ENCODE results near the gene KLHL29. TPM values are rescaled to one million over a fixed set of nuclear protein-coding genes. Genes with fewer than 3 reads are reported as not detected.

KLHL29 gene
- total RNA-seq, 1 experiment from 2014 or later = 3.4 TPM

GRCh38 chr2:23588508-23589201, 203.7 kb downstream of the KLHL29 start:
- Histone ChIP-seq H3K9me3 (ENCODE audit: insufficient read depth, low read depth) (no peaks in the 10 kb centered on the region), H3K9me2 (ENCODE audit: insufficient read depth) (no peaks in the 10 kb centered on the region), H3F3A (ENCODE audit: insufficient read depth, low read depth) (no peaks in the 10 kb centered on the region), H4K20me1 (ENCODE audit: insufficient read depth) (no peaks in the 10 kb centered on the region), H3K27me3 (ENCODE audit: insufficient read depth, low read depth) (no peaks in the 10 kb centered on the region), H2AFZ (no peak overlapping the region), H3K4me1 (replicated peaks; ENCODE audit: insufficient read depth) (no peaks in the 10 kb centered on the region), H3K4me2 (no peak overlapping the region), H3K36me3 (ENCODE audit: low read depth) (no peaks in the 10 kb centered on the region), H3K4me3 (no peak overlapping the region), H3K79me2 (ENCODE audit: low read depth) (no peaks in the 10 kb centered on the region), H3K27ac (no peak overlapping the region)
- intact Hi-C loops (cut with micrococcal nuclease; ENCODE audit: unreplicated experiment) = no loop called here
- ChIA-PET POLR2A (ENCODE audit: unreplicated experiment) (no interaction called here), CTCF (no interaction called here)
- BruUV-seq (replicated peaks) = no TSS peak
- no peak for DNase-seq
- TF ChIP-seq EZH2 (IDR thresholded peaks at IDR 0.05; ENCODE audit: low read depth) = no peak
- TF ChIP-seq CTCF (conservative IDR thresholded peaks at IDR 0.05) = no peak

GRCh38 chr2:23589220-23589647, 204.3 kb downstream of the KLHL29 start:
- intact Hi-C loops (cut with micrococcal nuclease; ENCODE audit: unreplicated experiment) = no loop called here
- no peak overlapping the region for H3K4me2 ChIP-seq
- no TSS peak for BruUV-seq (replicated peaks)

GRCh38 chr2:23589739-23590138, 204.8 kb downstream of the KLHL29 start:
- H4K20me1 ChIP-seq (ENCODE audit: insufficient read depth) = no peaks in the 10 kb centered on the region
- DNase-seq = no peak
- BruUV-seq (replicated peaks) = no TSS peak
- H3K4me3 ChIP-seq = no peak overlapping the region
- no peaks in the 10 kb centered on the region for H3K9me3 ChIP-seq (ENCODE audit: insufficient read depth, low read depth)
- H3K27ac ChIP-seq = no peak overlapping the region
- no peaks in the 10 kb centered on the region for H3K27me3 ChIP-seq (ENCODE audit: insufficient read depth, low read depth)
- H3F3A ChIP-seq (ENCODE audit: insufficient read depth, low read depth) = no peaks in the 10 kb centered on the region
- no peaks in the 10 kb centered on the region for H3K4me1 ChIP-seq (replicated peaks; ENCODE audit: insufficient read depth)
- POLR2A ChIA-PET (ENCODE audit: unreplicated experiment) = no interaction called here
- no peak overlapping the region for H3K4me2 ChIP-seq
- intact Hi-C loops (cut with micrococcal nuclease; ENCODE audit: unreplicated experiment) = no loop called here
- CTCF ChIA-PET = no interaction called here
- H2AFZ ChIP-seq = no peak overlapping the region
- TF ChIP-seq EZH2 (IDR thresholded peaks at IDR 0.05; ENCODE audit: low read depth) (no peak), CTCF (conservative IDR thresholded peaks at IDR 0.05) (no peak)
- H3K79me2 ChIP-seq (ENCODE audit: low read depth) = no peaks in the 10 kb centered on the region
- no peaks in the 10 kb centered on the region for H3K36me3 ChIP-seq (ENCODE audit: low read depth)
- no peaks in the 10 kb centered on the region for H3K9me2 ChIP-seq (ENCODE audit: insufficient read depth)

More at GRCh38 chr2:23589220-23589647, 204.3 kb downstream of the KLHL29 start:
- H3K4me3 ChIP-seq = no peak overlapping the region
- H3K79me2 ChIP-seq (ENCODE audit: low read depth) = no peaks in the 10 kb centered on the region
- no peak for DNase-seq
- no peak for TF ChIP-seq CTCF (conservative IDR thresholded peaks at IDR 0.05)
- TF ChIP-seq EZH2 (IDR thresholded peaks at IDR 0.05; ENCODE audit: low read depth) = no peak
- H3K36me3 ChIP-seq (ENCODE audit: low read depth) = no peaks in the 10 kb centered on the region
- ChIA-PET POLR2A (ENCODE audit: unreplicated experiment) (no interaction called here), CTCF (no interaction called here)
- no peaks in the 10 kb centered on the region for H3K27me3 ChIP-seq (ENCODE audit: insufficient read depth, low read depth)
- H2AFZ ChIP-seq = no peak overlapping the region
- no peaks in the 10 kb centered on the region for H3F3A ChIP-seq (ENCODE audit: insufficient read depth, low read depth)
- H3K27ac ChIP-seq = no peak overlapping the region
- no peaks in the 10 kb centered on the region for H3K9me2 ChIP-seq (ENCODE audit: insufficient read depth)
- no peaks in the 10 kb centered on the region for H4K20me1 ChIP-seq (ENCODE audit: insufficient read depth)
- H3K9me3 ChIP-seq (ENCODE audit: insufficient read depth, low read depth) = no peaks in the 10 kb centered on the region
- H3K4me1 ChIP-seq (replicated peaks; ENCODE audit: insufficient read depth) = no peaks in the 10 kb centered on the region
